Fibroblast of lung (primary cell): Measurements from ENCODE around the gene LDB1.

Source experiments
- CTCF ChIP-seq, 2 donors: IDR thresholded peaks in 1 of 2; conservative IDR thresholded peaks in 1 of 2; 1 replicate in 1 of 2; 2 replicates in 1 of 2; pipeline ENCODE4 v1.5.1; 2011 to 2012; ENCODE audit warnings: low read length in 2 of 2, control low read depth in 1 of 2, inconsistent platforms in 1 of 2, low read depth in 1 of 2, mild to moderate bottlenecking in 1 of 2
- EZH2 ChIP-seq: IDR thresholded peaks from 2 replicates; pipeline ENCODE4 v1.5.1; 2012; ENCODE audit warnings: low read length, control low read depth, mild to moderate bottlenecking; ENCODE audit errors: missing control alignments

GRCh38 chr10:102111276-102111675, 8.9 kb downstream of the LDB1 start:
- TF ChIP-seq CTCF (conservative IDR thresholded peaks at IDR 0.05 in 1 of 2, IDR thresholded peaks at IDR 0.05 in 1 of 2; ENCODE audit: low read depth in 1 of 2, low read length in 2 of 2) (no peak), EZH2 (no peak)
